SKM-1 treated with dmso at 0.1 percent for 144 hours (cell line): ENCODE data around the gene DMC1.

Source experiments
- DNase-seq: peaks from one replicate; lab custom pipeline; 2025; ENCODE audit not compliant: unreplicated experiment; lab: John Stamatoyannopoulos, UW

DMC1 gene

GRCh38 chr22:38567531-38568285 is 2.3 kb downstream of the DMC1 start:
- no peak for DNase-seq

- DNase-seq, result no peak
Observed at GRCh38 chr22:38566726-38567504, 3.1 kb downstream of the DMC1 start.

- DNase-seq, result no peak
Observed at GRCh38 chr22:38565441-38565840, 4.5 kb downstream of the DMC1 start.

- DNase-seq, result no peak
Observed at GRCh38 chr22:38564669-38565068, 5.3 kb downstream of the DMC1 start.

DNA sequence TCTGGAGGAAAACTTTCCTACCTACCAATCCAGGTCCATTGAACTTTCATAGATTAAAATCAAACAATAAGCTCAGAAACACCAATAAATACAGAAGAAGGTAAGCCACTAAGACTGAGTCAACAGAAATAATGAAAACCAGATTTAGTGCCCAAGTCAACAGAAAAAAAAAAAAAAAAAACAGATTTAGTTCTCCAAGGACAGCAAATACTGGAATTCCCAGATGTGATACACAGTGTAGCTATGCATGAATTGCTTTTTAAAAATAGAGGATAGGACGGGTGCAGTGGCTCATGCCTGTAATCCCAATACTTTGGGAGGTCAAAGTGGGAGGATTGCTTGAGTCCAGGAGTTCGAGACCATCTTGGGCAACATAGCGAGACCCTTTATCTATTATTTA is 15.7 kb downstream of the DMC1 start:
- no peak for DNase-seq

GRCh38 chr22:38549101-38549894 is 20.7 kb downstream of the DMC1 start:
- no peak for DNase-seq

GRCh38 chr22:38540701-38541100 is 29.3 kb downstream of the DMC1 start:
- DNase-seq, result no peak

GRCh38 chr22:38531251-38531938 is 38.6 kb downstream of the DMC1 start:
- peak; percentile 70 for DNase-seq

GRCh38 chr22:38524429-38524828 is 45.6 kb downstream of the DMC1 start:
- DNase-seq, result peak; percentile 78

GRCh38 chr22:38523479-38523878 is 46.5 kb downstream of the DMC1 start:
- DNase-seq, result no peak

DNA sequence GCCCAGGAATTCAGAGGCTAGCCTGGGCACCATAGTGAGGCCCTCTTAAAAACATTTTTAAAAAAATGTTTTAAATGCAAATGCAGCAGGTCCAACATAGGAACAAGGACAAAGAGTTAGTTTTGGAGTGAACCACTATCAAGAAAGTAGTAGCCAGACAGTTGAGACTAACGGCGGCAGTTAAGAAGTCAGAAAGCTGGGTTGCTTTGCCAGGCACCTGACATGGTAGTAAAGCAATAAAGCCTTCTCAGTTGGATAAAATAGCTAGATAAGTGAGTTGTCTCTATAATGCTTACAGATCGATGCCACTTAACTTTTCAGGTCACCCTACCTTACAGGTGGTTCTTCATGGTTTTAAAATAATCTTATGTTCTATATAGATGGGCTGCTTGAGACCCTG is 47.0 kb downstream of the DMC1 start:
- no peak for DNase-seq

GRCh38 chr22:38519453-38520250 is 50.3 kb downstream of the DMC1 start:
- DNase-seq, result no peak

DNA sequence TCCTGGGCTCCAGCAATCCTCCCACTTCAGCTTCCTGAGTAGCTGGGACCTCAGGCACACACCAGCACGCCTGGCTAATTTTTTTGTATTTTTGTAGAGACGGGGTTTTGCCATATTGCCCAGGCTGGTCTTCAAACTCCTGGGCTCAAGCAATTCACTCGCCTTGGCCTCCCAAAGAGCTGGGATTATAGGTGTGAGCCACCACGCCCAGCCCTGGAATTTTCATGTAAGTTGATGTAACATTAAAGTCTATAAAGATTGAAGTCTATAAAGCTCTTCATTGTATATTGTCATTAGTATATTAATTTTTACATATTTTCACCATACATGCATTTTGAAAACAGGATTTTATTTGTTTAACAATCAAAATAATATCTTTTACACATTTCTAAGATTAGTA is 51.4 kb downstream of the DMC1 start:
- no peak for DNase-seq

GRCh38 chr22:38513063-38513462 is 56.9 kb downstream of the DMC1 start:
- no peak for DNase-seq

GRCh38 chr22:38510416-38510970 is 59.5 kb downstream of the DMC1 start:
- no peak for DNase-seq

DNA sequence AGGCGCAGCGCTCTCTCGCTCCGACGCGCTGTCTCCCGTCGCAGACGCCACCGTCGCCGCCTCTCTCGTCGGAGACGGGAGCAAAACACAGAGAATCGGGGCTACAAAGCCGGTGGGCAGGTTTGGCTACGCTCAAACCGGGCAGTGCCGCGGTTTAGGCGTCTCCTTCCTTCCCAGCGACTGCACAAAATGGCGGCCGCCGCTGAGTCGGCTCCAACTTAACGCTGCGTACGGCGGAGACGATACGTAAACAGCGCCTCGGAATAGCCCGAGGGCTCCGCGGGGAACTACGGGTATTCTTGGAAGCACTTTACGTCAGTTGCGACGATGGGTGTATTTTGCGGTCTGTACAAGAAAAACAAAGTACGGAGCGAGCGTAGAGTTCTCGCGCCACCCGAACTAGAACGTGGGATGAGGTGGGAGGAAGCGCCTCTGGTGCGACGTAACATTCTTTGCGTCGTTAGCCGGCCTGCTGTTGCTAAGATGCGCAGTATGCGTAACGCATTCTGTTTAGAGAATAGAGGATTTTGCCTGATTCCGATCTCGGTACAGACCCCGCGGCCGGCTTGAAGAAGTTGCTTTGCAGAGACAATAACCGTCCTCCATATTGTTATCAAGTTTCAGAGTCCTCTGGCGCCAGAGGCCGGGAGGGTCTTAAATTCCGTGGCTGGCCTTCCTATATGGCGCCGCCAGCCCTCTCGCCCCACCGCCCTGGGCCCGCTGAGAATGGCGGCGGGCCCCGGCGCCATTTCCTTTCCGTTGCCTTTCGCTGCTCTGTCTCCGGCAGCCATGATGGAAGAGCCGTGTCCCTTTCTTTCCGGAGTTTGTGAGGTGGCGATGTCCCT is 63.6 kb downstream of the DMC1 start, which contains the start of gene DDX17:
TSS of gene DDX17 (minus strand) at position 194 of the 845 bp plus-strand sequence.
- peak; percentile 96 for DNase-seq

- DNase-seq, result no peak
Observed at GRCh38 chr22:38505541-38506117, 64.4 kb downstream of the DMC1 start.

DNA sequence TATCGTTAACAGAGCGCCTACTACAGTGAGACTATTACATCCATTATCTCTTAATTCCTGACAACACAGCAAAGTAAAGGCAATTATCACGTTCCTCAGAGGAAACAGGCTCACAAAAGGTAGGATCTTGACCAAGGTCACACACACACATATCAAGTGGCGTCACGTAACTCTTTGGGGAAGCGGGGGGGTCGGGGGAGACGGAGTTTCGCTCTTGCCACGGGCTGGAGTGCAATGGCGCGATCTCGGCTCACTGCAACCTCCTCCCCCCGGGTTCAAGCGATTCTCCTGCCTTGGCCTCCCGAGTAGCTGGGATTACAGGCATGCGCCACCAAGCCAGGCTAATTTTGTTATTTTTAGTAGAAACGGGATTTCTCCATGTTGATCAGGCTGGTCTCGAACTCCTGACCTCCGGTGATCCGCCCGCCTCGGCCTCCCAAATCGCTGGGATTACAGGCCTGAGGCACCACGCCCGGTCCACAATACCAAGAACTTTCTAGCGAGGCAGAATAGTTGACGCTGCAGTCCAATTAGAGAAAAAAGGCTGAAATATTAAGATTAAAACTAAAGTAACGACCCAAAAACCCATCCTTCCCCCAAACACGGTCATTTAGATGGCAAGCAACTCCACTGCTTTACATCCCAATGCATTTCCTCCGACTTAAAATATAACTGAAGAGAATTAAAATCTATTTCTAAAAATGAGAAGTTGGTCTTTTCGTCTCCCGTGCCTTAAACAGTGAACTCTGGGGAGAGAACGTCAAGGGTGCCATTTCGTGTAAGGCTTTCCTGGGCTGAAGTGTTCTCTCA is 65.0 kb downstream of the DMC1 start:
- no peak for DNase-seq
